ENCODE measurements around the gene C3orf33.

DNA sequence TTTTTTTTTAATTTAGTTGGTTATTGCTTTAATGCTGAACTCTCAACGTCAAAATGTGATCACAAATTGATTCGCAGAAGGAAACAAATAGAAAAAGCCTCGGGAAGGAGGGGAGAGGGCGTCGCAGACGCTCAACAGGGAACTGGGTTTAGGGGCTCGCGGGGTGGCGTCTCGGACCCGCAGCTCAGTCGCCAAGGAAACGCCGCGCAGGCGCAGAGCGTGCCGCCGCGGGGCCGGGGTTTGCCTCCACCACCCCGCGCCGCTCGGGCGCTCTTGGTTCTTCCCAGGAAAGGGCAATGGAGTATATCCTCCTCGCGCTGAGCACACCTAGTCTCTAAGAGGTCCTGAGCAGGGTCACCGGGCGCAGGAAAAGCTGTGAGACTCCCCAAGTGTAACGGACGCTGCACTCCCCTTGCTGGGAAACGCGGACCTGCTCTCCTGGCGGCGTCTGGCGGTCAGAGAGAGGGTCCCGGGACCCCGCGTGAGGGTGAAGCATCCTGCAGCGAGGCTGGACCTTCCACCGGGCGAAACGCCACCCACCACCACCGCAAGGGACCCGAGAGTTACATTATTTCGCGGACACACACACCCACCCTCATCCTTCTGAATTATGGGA lies 62.0 kb downstream of the C3orf33 start:
- no peak for TF ChIP-seq POLR2A (IDR thresholded peaks at IDR 0.05)
- TF ChIP-seq, protein P1, sequence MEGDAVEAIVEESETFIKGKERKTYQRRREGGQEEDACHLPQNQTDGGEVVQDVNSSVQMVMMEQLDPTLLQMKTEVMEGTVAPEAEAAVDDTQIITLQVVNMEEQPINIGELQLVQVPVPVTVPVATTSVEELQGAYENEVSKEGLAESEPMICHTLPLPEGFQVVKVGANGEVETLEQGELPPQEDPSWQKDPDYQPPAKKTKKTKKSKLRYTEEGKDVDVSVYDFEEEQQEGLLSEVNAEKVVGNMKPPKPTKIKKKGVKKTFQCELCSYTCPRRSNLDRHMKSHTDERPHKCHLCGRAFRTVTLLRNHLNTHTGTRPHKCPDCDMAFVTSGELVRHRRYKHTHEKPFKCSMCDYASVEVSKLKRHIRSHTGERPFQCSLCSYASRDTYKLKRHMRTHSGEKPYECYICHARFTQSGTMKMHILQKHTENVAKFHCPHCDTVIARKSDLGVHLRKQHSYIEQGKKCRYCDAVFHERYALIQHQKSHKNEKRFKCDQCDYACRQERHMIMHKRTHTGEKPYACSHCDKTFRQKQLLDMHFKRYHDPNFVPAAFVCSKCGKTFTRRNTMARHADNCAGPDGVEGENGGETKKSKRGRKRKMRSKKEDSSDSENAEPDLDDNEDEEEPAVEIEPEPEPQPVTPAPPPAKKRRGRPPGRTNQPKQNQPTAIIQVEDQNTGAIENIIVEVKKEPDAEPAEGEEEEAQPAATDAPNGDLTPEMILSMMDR (IDR thresholded peaks at IDR 0.05) = no peak
- no peak for TF ChIP-seq EP300 (IDR thresholded peaks at IDR 0.05)
- TF ChIP-seq POLR2AphosphoS5 (IDR thresholded peaks at IDR 0.05) = no peak

All from sigmoid colon (tissue), 4 donors.